Gastroesophageal sphincter (tissue), 4 donors: ENCODE results near the gene TFDP2. TPM values are rescaled to one million over a fixed set of nuclear protein-coding genes. Genes with fewer than 3 reads are reported as not detected.
"Not testable (repeated sequence)": the region's sequence is repeated elsewhere in the genome, so short reads cannot be mapped to it uniquely, and the experiment has no call there.

ENCODE experiments used
- ATAC-seq: fragments of 150-250 bp; one replicate; pipeline ENCODE4 v1.9.1; 2016; ENCODE audit warnings: mild to moderate bottlenecking, moderate library complexity
- H3K27ac ChIP-seq, 4 donors: fragments of 200-600 bp; sonication (generic) in 3 of 4; 1 replicate in 3 of 4; 2 replicates in 1 of 4; pipeline ENCODE4 v1.5.1; 2016 to 2019
- H3K27me3 ChIP-seq: fragments of 200-600 bp; sonication (generic); one replicate; pipeline ENCODE4 v1.5.1; 2019
- H3K36me3 ChIP-seq, 2 donors: fragments of 200-600 bp; sonication (generic); one replicate each; pipeline ENCODE4 v1.5.1; 2019; ENCODE audit warnings: control low read depth in 1 of 2
- H3K4me1 ChIP-seq, 3 donors: fragments of 200-600 bp; sonication (generic); 1 replicate in 2 of 3; 2 replicates in 1 of 3; pipeline ENCODE4 v1.5.1; 2016 to 2019; ENCODE audit warnings: control low read depth in 2 of 3
- H3K4me3 ChIP-seq, 2 donors: fragments of 200-600 bp; sonication (generic); one replicate each; pipeline ENCODE4 v1.5.1; 2019; ENCODE audit warnings: mild to moderate bottlenecking in 1 of 2, moderate library complexity in 1 of 2
- H3K9me3 ChIP-seq, 3 donors: fragments of 200-600 bp; sonication (generic); one replicate each; pipeline ENCODE4 v1.5.1; 2017 to 2019; ENCODE audit warnings: control low read depth in 2 of 3
- EP300 ChIP-seq: sonication (generic); formaldehyde crosslinking; IDR thresholded peaks from one replicate; pipeline ENCODE4 v1.6.1; 2017; ENCODE audit warnings: antibody characterized with exemption, mild to moderate bottlenecking
- POLR2A ChIP-seq, 2 donors: fragments of 450-650 bp; IDR thresholded peaks; one replicate each; pipeline ENCODE4 v1.6.1; 2017; ENCODE audit warnings: antibody characterized with exemption in 2 of 2, mild to moderate bottlenecking in 2 of 2, moderate library complexity in 1 of 2
- POLR2AphosphoS5 ChIP-seq: sonication (generic); formaldehyde crosslinking; IDR thresholded peaks from one replicate; pipeline ENCODE4 v1.6.1; 2017; ENCODE audit warnings: antibody characterized with exemption
- WGBS, 2 donors: methylation state at CpG; one replicate each; pipeline ENCODE4 v1.1.5; 2018; ENCODE audit warnings: low coverage in 1 of 2; 5-methylcytosine and 5-hydroxymethylcytosine counted together
- total RNA-seq, 4 donors: library from RNA; depleted of rRNA; stranded (reverse); fragments of >200 nt; gene quantifications; one replicate each; pipeline ENCODE4 v1.1.0, GENCODE V29; 2016
- TF ChIP-seq, protein P1 (sequence below), 4 experiments: fragments of 200-600 bp in 2 of 4; fragments of 450-650 bp in 2 of 4; sonication (generic) in 1 of 4; IDR thresholded peaks; one replicate each; pipeline ENCODE4 v1.5.1; 2017 to 2019; ENCODE audit warnings: antibody characterized with exemption in 4 of 4, mild to moderate bottlenecking in 2 of 4, moderate library complexity in 2 of 4

Gene TFDP2
- total RNA-seq, 4 donors from 2014 or later = 56.2 to 267 (median 108) TPM

GRCh38 chr3:142148044-142148791 lies 1.1 kb downstream of the TFDP2 start:
- TF ChIP-seq, protein P1, sequence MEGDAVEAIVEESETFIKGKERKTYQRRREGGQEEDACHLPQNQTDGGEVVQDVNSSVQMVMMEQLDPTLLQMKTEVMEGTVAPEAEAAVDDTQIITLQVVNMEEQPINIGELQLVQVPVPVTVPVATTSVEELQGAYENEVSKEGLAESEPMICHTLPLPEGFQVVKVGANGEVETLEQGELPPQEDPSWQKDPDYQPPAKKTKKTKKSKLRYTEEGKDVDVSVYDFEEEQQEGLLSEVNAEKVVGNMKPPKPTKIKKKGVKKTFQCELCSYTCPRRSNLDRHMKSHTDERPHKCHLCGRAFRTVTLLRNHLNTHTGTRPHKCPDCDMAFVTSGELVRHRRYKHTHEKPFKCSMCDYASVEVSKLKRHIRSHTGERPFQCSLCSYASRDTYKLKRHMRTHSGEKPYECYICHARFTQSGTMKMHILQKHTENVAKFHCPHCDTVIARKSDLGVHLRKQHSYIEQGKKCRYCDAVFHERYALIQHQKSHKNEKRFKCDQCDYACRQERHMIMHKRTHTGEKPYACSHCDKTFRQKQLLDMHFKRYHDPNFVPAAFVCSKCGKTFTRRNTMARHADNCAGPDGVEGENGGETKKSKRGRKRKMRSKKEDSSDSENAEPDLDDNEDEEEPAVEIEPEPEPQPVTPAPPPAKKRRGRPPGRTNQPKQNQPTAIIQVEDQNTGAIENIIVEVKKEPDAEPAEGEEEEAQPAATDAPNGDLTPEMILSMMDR (IDR thresholded peaks at IDR 0.05) = no peak
- peak overlapping the region; percentile 59 to 72 for H3K4me3 ChIP-seq
- WGBS, 2 donors = 7 to 19% methylated on average over 10 to 11 of the region's 11 CpGs

DNA sequence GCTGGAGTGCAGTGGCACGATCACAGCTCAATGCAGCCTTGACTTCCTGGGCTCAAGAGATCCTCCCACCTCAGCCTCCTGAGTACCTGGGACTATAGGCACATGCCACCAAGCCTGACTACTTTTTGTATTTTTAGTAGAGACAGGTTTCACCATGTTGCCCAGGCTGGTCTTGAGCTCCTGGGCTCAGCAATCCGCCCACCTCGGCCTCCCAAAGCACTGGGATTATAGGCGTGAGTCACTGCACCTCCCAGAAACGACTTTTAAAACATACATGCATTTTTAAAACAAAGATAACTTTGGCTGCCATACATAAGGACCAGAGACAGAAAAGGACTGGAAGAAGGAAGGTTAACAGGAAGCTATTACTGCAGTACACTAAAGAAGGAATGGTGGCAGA lies 4.8 kb downstream of the TFDP2 start:
- H3K27me3 ChIP-seq, H3K4me3 ChIP-seq, ATAC-seq, H3K27ac ChIP-seq, H3K9me3 ChIP-seq: not testable (repeated sequence)
- peaks cover 0 to 13% of the 10 kb centered on the region in 2 donors for H3K36me3 ChIP-seq
- WGBS, 2 donors = 73 to 100% methylated on average over 2 to 5 of the region's 5 CpGs
- peaks cover 0 to 45% (median 4%) of the 10 kb centered on the region in 3 donors for H3K4me1 ChIP-seq

More at GRCh38 chr3:142148044-142148791, 1.1 kb downstream of the TFDP2 start:
- ATAC-seq = no peak
- peaks cover 0 to 48% (median 4%) of the 10 kb centered on the region in 3 donors for H3K4me1 ChIP-seq
- no peaks in the 10 kb centered on the region for H3K36me3 ChIP-seq
- no peaks in the 10 kb centered on the region for H3K9me3 ChIP-seq
- H3K27ac ChIP-seq = peak overlapping the region; percentile 73 to 98 (median 92)
- H3K27me3 ChIP-seq = no peaks in the 10 kb centered on the region

GRCh38 chr3:142140608-142141285 lies 8.6 kb downstream of the TFDP2 start:
- H3K27me3 ChIP-seq, H3K4me3 ChIP-seq, ATAC-seq, H3K27ac ChIP-seq, H3K9me3 ChIP-seq: not testable (repeated sequence)
- Histone ChIP-seq H3K4me1 (peaks cover 0 to 16% (median 0%) of the 10 kb centered on the region in 3 donors), H3K36me3 (peaks cover 0 to 13% of the 10 kb centered on the region in 2 donors)
- 71 to 100% methylated on average over 1 to 3 of the region's 15 CpGs for WGBS, 2 donors

DNA sequence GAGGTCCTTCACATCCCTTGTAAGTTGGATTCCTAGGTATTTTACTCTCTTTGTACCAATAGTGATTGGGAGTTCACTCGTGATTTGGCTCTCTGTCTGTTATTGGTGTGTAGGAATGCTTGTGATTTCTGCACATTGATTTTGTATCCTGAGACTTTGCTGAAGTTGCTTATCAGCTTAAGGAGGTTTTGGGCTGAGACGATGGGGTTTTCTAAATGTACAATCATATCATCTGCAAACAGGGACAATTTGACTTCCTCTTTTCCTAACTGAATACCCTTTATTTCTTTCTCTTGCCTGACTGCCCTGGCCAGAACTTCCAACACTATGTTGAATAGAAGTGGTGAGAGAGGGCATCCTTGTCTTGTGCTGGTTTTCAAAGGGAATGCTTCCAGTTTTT lies 12.3 kb downstream of the TFDP2 start:
- H3K27ac ChIP-seq, H3K4me1 ChIP-seq, H3K4me3 ChIP-seq, ATAC-seq, H3K27me3 ChIP-seq, H3K9me3 ChIP-seq: not testable (repeated sequence)
- WGBS, 2 donors = 80 to 87% methylated on average over 1 to 2 of the region's 2 CpGs
- peaks cover 0 to 13% of the 10 kb centered on the region in 2 donors for H3K36me3 ChIP-seq

GRCh38 chr3:142134799-142135325 lies 14.5 kb downstream of the TFDP2 start:
- Histone ChIP-seq H3K27ac (no peak overlapping the region), H3K9me3 (no peaks in the 10 kb centered on the region), H3K4me3 (no peak overlapping the region), H3K4me1 (no peaks in the 10 kb centered on the region), H3K36me3 (peaks cover 0 to under 1% of the 10 kb centered on the region in 2 donors), H3K27me3 (no peaks in the 10 kb centered on the region)
- no peak for ATAC-seq
- WGBS, 2 donors = 42 to 60% methylated on average over 3 of the region's 3 CpGs
- TF ChIP-seq EP300 (no peak), POLR2A (IDR thresholded peaks at IDR 0.05) (no peak), POLR2AphosphoS5 (no peak)
- TF ChIP-seq, protein P1 (IDR thresholded peaks at IDR 0.05) = no peak

GRCh38 chr3:142129516-142130171 lies 19.7 kb downstream of the TFDP2 start:
- no peaks in the 10 kb centered on the region for H3K9me3 ChIP-seq
- no peaks in the 10 kb centered on the region for H3K27me3 ChIP-seq

More at GRCh38 chr3:142129516-142130171, 19.7 kb downstream of the TFDP2 start:
- H3K4me3 ChIP-seq = no peak overlapping the region
- no peak overlapping the region for H3K27ac ChIP-seq
- no peaks in the 10 kb centered on the region for H3K36me3 ChIP-seq
- TF ChIP-seq, protein P1 (IDR thresholded peaks at IDR 0.05) = no peak
- TF ChIP-seq EP300 (no peak), POLR2A (IDR thresholded peaks at IDR 0.05) (no peak), POLR2AphosphoS5 (no peak)
- no peaks in the 10 kb centered on the region for H3K4me1 ChIP-seq
- ATAC-seq = no peak
- WGBS, 2 donors = 89 to 100% methylated on average over 2 of the region's 2 CpGs
